HTERT RPE-1 (cell line): Measurements from ENCODE around the gene EEF1G.
"Not testable (repeated sequence)": the region's sequence is repeated elsewhere in the genome, so short reads cannot be mapped to it uniquely, and the experiment has no call there.

Experiments
- in situ Hi-C: fragments of 300-500 bp; cut with MboI; formaldehyde crosslinking; loops from 4 replicates; pipeline ENCODE4 v1.14.3; 2020; ENCODE audit warnings: low sequenced_read_pairs

EEF1G gene

DNA sequence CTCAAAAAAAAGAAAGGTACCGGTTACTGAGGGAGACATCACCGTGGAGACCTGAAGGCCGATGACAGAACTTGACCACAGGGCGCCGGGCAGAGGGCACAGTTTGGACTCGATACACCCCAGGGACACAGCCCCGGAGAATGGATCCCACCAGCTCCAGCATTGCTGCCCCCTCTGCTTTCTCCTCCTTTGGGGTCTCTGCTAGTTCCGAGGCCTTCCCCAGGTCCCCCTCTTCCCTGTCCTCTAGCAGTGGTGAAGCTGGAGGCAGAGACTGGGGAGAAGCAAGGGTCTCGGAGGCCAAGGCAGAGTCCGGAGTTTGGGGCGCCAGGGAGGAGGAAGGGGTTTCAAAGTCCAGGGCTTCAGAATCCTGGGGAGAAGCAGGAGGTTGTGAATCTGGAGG is 4.8 kb upstream of the EEF1G start:
- in situ Hi-C loops, result no loop called here

DNA sequence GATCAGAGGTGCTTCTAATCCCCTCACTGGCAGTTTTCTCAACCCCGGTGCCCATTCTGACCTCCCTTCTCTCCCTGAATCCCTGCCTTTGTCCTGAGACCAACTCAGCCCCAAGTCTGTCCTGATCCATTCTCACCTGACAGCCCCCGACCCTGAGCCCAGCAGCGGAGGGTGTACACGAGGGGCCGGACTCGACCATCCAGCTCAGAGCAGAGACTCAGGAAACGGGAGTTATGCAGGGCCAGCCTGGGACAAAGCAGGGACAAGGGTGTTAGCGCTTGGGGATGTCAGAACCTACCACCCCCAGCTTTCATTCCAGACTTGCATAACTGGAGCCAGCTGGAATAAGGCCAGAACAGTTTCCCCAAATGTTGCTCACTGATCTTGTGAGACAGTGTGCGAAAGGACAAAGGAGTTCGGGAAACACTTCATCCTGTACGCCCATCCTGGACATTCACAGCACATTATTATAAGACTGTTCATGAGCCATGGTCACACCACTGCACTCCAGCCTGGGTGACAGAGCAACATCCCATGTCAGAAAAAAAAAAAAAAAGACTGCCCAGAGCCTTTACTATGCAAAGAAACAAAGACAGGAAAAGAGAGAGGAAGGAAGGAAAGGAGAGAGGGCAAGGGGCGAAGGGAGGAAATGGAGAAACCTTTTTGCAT is 3.5 kb upstream of the EEF1G start:
- in situ Hi-C loops, result no loop called here

DNA sequence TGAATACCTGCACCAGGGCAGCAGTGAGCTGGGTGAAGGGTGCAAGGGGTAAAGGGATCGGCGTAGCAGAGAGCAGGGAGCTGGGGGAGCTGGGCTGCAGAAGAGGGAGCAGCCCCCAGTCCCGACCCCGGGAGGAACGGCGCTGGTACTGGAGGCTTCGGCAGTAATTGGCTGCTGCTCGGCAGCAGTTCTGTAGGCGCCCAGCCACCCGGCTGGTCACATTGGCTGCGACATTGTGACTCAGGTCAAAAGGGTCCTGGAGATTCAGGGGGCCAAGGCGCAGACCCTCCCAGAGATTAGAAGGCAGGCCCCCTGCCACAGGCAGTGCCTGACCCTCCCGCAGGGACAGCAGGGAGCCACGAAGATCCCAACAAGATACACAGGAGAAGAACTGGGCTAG is 2.1 kb upstream of the EEF1G start:
- in situ Hi-C loops, result no loop called here

DNA sequence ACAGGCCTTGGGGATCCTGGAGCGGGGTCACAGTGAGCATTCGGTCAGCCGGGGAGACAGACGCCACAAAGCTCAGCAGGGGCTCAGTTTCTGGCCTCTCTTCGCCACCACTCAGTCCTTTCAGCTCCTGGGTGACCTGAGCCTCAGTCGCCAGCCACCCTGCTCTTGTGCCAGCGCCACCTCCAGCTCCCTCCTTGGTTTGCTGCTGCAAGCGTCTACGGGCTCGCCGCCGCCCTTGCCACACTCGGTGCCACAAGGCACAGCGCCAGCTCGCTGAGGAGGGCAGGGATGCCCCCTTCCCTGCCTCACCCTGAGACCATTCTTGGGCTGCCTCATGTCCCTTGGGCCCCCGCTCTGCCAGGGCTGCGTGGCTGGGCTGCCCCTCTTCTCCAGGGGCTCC is 1.5 kb upstream of the EEF1G start:
- in situ Hi-C loops, result no loop called here

DNA sequence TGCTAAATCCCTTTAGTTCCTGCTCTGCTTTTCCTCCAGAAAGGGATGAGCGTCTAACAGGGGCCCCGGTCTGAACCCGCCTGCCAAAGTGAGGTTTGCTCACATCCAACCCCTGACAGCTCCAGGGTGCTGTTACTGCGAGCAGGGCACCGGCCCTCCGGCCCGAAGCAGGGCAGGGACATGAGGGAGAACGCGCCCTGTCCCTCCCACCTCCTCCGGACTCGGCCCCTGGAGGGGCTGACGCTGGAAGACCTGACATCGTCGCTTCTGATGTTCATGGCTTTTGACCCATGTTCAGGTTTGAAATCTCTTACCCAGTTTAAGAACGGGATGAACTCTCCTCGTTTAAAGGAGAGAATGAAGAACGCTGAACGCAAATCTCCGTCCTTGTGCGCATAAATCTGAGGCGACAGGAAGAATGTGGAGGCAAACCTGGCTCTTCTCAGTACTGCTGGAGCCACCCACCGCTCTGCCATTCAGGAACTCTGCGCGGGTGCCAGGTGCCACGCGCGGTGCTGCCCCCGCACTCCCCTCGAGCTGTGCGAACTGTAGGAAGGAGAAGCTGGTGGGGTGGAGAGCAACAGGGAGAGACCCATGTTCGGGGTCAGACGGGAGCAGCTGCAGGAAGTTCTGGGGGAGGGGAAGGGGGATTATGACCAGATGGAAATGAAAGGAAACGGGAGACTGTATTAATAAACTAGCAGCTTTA is 826 bp upstream of the EEF1G start:
- in situ Hi-C loops, result no loop called here

DNA sequence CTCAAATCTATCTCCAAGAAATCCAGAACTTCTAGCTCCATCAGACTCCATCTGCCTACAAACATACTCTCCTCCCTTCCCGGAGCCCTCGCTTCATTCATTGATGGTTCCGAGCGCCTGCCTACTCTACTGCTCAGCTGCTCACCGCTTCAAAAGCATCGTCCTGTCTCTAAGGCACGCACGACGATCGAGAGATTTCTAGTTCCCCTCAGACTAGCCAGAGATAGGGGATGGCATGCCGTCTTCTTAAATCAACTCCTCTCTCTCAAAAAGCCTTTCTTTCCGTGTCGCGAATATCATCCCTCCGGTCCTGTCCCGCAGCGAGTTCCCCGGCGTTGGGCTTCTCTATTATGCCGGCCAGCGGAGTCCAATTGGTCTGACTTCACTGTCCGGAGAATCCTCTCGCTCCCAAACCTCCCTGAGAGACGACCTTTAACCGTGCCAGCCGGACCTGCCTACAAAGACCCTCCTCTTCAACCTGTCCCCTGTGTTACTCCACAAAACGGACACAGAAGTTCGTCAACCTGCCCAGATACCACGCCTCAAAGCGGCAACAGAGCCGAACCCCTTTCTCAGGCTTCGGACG is 592 bp downstream of the EEF1G start:
- in situ Hi-C loops, result no loop called here

DNA sequence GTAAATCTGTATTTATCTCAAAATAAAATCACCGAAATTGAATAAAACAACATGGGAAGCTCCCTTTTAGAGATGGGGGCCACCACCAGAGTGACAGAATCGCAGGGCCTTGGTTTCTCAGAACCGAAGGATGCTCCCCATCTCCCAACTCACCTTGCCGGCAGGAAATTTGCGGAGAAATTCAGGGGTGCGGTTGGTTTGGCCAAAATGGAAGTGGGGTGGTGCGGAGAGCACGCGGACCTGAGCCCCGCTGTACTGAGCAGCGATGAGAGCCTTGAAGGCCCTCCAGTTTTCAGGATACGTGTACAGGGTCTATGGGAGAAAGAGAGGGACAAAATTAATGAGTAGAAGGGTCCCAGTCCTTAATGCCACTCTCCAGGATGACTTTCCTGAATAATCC is 1.3 kb downstream of the EEF1G start:
- in situ Hi-C loops, result no loop called here

DNA sequence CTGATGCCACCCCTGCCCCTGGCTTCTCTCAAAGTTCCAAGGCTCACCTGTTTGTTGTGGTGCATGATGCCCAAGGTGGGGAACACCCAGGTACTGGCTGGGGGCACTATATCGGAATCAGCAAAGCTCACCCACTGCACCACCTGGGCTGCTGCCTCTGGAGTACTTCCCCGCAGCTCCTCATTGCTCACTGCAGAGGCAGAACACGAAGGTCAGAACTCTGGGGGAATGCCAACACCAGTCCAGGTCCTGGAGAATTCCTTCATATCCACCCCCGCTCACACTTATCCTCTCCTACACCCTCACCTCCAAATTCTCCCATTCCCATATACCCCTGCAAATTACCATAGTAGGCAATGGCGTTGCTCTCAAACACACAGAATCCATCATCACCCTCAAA is 2.2 kb downstream of the EEF1G start:
- in situ Hi-C loops, result not testable (repeated sequence)

DNA sequence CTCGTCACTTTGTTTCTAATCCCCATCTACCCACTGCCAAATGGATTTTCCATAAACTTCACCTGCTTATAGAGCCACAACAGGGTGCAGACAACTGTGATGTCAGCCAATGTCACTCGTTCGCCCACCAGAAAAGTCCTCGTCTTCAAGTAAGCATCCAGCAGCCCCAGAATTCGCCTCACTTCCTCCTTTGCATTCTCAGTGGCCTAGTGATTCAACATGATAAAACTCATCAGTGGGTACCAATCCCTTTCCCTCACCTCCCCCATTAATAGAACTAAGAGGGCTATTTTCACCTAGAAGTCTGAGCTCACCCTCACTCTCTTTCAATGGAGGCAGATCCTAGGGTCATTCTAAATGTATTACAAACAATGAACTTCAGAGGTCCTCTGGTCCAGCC is 2.8 kb downstream of the EEF1G start:
- in situ Hi-C loops, result not testable (repeated sequence)

DNA sequence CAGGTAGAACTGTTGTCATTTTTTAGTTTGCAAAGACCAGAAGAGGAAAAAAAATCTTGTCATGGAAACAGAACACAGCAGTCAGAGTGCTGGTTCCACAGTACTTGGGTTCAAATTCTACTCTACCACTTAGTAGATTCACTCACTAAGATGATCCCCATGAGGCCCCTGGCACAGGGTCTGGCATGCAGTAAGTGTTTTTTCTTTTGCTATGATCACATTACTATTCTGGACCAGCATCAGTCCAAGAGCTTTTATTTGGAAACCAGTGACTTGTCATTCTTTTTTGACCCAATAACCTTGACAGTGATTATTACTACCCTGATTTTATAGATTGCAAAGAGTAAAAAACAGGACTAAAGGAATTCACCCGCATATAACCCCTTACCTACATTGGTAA is 4.1 kb downstream of the EEF1G start:
- in situ Hi-C loops, result no loop called here

DNA sequence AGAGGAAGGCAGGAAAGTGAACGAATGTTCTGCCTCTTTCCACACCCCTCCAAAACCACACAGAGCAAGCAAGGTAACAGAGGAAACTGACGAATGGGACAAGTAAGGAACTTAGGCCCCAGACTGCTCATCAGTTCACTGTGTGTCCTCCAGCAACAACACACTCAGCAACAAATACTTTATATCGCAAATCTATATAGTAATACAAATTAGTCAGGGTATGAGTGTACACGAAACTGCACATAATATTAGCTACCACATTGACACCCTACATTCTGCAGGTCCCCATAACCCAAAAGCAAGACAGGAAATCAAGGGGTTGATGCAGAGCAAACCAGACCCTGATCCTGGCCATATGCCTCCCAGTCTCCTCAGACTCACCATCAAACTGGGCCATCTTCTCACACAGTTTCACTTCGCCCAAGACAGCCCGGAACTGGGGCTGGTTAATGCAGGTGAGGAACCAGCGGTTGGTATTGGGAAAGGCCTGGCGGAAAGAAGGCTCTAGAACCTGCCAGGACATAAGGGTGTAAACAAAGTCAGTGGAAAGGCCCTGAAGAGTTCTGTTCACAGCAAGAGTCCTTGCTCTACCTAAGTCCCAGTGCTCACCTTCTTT is 6.6 kb downstream of the EEF1G start:
- in situ Hi-C loops, result no loop called here

DNA sequence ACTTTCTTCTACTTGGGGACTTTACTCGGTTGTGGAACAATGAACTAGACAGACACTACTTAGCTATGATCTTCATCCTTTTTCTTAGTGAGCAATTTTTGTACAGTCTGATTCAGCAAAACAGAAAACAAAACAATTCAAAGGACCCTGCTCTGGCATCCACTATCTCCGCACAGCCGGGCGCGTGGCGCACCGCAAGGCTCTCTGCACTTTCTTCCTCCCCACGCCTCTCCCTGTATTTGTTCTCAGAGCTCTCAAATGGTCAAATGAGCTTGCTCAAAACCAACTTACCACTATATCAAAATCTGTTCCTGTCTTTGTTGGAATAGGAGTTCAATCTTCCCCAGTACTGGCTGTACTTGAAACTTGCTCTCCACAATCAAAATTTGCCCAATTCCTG is 7.4 kb downstream of the EEF1G start:
- in situ Hi-C loops, result no loop called here

DNA sequence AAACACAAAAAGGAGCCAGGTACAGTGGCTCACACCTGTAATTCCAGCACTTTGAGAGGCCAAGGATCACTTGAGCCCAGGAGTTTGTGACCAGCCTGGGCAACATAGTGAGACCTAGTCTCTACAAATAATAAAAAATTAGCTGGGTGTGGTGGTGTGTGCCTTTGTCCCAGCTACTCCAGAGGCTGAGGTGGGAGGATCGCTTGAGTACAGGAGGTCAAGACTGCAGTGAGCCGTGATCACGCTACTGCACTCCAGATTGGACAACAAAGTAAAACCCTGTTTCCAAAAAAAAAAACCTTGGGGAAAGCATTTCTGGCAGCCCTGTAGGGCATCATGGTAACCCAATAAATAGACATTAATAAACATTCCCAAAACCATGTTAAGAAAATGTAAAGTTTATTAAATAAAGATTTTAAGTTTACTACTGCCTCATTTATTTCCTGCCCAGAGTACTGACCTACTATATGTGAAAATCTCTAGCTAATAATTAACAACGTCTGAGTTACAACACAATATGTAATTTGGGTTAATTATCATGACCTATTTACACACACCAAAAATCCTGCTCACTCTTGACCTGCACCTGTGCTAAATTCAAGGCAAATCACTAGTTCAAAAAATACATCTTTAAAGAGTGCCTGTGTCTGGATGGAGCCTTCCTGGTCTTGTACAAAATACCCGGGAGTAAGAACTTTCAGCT is 8.4 kb downstream of the EEF1G start:
- in situ Hi-C loops, result no loop called here

DNA sequence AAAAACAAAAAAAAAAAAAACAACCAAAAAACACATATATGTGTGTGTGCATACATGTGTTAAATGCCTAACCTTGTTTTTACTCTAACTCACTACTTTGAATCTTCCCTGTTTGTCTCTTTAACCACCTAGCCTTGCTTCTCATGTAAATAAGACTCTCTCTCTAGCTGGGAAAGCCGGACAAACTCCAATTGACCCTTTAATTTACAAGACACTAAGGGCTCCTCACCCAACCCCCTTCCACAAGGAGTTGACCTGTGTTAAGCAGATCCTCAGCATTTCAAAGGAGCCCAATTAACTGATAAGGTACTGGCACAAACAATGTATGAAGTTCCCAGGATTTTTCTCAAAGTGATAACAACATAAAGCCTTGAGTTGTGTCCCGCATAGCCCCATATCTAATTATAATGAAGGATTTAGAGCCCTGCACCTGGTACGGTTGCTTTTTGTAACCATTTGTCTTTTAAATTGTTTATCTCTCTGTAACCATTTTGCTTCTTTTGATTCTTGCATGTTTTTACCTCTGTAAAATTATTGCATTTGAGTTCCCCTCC is 11.9 kb downstream of the EEF1G start:
- in situ Hi-C loops, result not testable (repeated sequence)

DNA sequence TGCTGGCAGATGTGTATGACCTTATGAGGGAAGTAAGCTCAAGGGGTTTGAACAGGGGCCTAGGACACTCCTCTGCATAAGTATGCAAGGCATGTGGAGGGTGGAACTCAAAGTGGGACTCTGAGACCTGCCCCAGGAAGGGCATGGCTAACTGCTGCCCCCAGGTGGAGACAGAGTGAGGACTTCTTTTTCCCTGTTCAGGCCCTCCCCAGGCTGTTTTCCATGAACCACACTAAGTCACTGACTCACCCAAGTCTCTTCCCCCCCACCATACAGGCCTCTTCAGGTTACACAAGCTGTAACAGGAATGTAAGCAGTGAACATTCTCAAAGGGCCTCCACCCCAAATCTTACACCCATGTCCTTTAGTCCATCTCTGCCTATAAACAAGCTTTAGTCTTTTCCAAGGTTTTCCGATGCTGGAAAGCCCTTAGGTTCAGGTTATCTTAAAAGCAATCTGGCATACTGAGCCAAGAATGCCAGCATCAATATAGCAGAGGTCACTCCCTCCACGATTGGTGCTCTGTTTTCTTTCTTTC is 13.1 kb downstream of the EEF1G start:
- in situ Hi-C loops, result no loop called here

DNA sequence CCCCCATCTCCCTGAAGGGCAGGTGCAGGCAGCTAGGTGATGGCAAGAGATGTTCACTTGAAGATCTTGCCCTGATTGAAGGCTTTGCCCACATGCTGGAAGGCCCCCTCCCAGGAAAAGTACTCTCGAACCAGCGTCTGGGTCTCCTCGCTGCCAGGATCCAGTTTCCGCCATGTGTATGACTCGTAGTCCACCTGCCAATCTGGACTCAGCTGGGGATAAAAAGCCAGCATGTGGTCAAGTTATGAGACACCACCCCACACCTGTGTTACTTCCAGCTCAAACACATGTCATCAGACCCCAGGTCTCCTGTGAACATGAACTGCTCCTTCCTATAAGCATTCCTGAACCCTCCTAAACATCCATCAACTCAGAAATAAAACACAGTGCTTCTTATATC is 14.1 kb downstream of the EEF1G start:
- in situ Hi-C loops, result not testable (repeated sequence)

DNA sequence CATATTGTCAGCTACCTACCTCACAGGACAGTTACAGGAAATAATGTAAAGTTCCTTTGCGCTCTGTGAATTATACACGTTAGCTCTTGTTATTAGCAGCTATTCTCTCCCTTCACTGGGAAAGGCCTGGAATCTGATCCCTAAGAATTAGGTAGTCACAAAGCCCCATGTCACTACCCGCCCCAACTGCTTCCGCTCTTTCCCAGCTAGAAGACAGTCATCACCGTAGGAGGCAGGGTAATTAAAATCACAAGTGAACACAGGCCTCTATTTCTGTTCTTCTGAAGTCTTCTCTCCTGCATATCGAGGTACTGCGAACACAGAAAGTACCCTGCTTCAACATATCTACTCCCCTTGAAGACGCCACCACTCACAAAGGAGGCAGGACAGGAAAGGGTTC is 14.5 kb downstream of the EEF1G start:
- in situ Hi-C loops, result no loop called here

DNA sequence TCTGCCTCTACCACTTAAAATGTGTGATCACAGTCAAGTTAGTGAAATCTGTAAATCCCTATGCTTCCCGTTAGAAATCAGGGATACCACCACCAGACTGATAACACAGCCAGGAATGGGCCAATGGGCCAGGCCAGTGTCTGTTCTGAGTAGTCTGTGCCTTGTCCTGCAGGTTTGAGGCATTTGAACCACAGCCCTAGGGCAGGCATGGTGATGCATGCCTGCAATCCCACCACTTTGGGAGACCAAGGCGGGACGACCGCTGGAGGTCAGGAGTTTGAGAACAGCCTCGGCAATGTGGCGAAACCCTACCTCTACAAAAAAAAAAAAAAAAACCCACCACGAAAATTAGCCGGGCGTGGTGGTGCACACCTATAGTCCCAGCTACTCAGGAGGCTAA is 15.0 kb downstream of the EEF1G start:
- in situ Hi-C loops, result no loop called here

DNA sequence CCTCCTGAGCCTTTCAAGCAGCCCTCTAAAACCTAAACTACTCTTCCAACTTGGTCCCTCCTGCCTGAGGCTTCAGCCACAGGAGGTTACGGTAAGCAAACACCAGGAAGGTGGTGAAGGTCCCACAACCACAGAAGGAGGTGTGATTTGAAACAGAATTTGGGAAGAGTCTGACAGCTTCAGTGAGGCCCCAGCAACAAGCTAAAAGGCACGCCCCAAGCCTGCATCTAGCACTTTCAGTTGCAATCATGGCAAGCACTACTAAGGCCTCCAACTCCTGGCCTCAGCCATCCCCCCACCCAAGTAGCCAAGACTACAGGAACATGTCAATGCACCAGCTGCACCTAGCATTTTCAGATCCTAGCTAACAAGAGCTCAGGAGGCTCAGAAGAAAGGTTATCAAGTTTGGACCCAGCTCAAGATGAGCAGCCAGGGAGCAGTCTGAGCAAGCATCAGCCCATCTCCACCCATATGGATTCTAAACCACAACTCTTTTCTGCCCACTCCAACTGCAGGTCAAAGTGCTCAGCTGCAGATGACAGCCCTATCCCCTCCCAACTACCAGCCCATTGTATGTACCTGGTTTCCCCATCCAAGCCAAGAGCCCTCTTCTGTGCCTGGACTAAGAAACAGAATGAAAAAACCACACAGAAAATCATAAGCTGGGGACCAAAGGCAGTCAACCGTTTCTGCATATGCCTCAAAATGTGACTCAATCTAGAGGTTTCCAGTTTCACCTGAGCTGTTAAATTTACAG is 16.6 kb downstream of the EEF1G start:
- in situ Hi-C loops, result no loop called here
